ENCODE results near the gene GPN1.

GRCh38 chr2:27664154-27664574 lies 35.3 kb downstream of the GPN1 start:
- TF ChIP-seq, protein P1, sequence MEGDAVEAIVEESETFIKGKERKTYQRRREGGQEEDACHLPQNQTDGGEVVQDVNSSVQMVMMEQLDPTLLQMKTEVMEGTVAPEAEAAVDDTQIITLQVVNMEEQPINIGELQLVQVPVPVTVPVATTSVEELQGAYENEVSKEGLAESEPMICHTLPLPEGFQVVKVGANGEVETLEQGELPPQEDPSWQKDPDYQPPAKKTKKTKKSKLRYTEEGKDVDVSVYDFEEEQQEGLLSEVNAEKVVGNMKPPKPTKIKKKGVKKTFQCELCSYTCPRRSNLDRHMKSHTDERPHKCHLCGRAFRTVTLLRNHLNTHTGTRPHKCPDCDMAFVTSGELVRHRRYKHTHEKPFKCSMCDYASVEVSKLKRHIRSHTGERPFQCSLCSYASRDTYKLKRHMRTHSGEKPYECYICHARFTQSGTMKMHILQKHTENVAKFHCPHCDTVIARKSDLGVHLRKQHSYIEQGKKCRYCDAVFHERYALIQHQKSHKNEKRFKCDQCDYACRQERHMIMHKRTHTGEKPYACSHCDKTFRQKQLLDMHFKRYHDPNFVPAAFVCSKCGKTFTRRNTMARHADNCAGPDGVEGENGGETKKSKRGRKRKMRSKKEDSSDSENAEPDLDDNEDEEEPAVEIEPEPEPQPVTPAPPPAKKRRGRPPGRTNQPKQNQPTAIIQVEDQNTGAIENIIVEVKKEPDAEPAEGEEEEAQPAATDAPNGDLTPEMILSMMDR (IDR thresholded peaks at IDR 0.05 in 4 of 5, conservative IDR thresholded peaks at IDR 0.05 in 1 of 5): no peak
- no peak for TF ChIP-seq POLR2A (IDR thresholded peaks at IDR 0.05)

All from gastrocnemius medialis (tissue), 4 donors.